CD4-positive, alpha-beta T cell treated with Interleukin-6 for 4 hours (primary cell): ENCODE data around the gene TBC1D22A.

Experiments
- DNase-seq: peaks from one replicate; pipeline ENCODE4 v3.0.0-alpha.2; 2020; ENCODE audit warnings: mixed read lengths

Gene TBC1D22A

GRCh38 chr22:47200273-47201051, 438.0 kb downstream of the TBC1D22A start:
- DNase-seq = no peak

DNA sequence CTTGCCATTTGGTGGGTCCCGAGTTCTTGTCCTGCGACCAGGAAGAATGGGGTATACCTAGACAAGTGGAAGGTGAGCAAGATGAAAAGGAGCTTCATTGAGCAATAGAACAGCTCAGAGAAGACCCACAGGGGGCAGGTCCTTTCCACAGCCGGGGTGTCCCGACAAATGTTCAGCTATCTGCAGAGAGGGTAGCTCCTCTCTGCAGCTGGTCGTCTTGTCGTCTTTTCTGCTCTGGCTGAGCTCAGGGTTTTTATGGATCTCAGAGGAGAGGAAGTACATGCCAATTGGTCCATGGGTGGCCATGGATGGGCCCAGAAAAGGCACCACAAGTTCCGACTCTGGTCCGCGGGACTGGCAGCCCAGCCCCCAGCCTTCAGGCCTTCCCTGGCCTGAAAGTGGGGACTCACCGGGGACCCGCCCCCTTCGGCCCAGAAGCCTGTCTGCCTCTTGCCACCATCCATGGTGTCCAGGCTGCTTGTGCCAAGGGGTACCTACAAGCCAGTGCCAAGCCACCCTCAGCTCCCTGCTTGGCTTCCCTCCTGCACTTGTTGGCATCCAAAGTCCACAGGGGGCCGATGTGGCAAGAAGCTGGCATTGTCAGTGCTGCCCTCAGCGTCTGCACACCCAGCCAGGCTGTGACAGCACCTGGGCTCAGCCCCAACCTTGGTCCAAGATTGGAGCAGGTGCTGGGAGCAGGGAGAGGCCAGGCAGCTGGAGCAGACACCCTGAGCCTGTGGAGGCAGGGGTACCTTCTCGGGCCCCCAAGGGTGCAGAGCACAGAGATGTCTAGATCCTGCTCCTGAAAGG, 438.9 kb downstream of the TBC1D22A start:
- DNase-seq = no peak

DNA sequence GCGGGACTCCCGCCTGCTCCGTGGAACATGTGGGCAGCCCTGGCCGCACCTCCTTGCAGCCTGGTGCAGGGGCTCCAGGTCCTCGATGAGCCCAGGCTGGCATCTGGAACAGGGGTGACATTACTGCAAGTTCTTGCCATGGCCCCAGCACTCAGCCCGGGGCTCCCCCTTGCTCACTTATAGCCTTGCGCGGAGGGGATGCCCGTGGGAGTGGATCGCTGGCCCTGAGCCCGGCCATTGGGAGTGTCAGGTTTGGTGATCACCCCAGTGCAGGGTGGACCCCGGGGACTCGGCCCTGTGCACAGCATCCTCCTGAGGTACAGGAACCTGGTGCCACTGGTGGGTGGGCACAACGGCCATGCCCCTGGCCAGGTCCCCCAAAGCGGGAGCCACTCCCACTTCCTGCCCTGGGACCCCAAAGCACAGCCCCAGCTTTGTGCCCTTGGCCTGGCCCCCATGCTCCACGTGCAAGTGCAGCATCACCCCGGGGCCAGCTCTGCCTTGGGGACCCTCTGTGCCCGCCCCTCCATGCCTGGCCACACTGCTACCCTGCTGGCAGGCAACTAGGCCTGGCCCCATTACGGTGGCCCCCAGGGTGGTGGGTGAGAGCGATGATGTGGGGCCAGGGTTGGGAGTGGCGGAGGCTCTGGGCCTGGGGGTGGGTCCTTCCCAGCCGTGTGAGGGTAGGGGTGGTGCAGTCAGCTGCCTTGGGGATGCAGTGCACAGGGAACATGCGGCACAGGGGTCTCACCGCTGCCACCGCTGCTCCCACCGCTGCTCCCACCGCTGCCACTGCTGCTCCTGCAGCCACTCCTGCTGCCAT, 439.8 kb downstream of the TBC1D22A start:
- no peak for DNase-seq

GRCh38 chr22:47202819-47203553, 440.5 kb downstream of the TBC1D22A start:
- DNase-seq = no peak

DNA sequence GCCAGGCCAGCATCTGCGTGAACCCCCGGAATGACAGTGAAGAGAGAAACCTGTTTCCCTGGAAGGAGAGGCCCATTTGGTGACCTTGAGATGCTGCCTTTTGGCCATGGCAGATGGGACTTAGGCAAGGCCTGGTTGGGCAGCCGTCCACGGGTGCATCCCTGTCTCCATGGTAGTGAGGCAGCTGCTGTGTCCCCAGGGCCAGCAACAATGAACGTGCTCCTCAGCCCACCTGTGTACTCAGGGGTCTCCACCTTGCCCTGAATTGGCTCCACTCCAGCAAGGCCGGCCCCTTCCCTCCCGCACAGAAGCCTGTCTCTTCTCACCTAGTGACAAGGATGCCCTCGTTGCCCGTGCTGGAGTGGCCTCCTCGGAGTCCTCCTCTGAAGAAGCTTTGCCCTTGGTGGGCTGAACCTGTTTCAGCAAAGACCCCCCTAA, 441.1 kb downstream of the TBC1D22A start:
- no peak for DNase-seq

DNA sequence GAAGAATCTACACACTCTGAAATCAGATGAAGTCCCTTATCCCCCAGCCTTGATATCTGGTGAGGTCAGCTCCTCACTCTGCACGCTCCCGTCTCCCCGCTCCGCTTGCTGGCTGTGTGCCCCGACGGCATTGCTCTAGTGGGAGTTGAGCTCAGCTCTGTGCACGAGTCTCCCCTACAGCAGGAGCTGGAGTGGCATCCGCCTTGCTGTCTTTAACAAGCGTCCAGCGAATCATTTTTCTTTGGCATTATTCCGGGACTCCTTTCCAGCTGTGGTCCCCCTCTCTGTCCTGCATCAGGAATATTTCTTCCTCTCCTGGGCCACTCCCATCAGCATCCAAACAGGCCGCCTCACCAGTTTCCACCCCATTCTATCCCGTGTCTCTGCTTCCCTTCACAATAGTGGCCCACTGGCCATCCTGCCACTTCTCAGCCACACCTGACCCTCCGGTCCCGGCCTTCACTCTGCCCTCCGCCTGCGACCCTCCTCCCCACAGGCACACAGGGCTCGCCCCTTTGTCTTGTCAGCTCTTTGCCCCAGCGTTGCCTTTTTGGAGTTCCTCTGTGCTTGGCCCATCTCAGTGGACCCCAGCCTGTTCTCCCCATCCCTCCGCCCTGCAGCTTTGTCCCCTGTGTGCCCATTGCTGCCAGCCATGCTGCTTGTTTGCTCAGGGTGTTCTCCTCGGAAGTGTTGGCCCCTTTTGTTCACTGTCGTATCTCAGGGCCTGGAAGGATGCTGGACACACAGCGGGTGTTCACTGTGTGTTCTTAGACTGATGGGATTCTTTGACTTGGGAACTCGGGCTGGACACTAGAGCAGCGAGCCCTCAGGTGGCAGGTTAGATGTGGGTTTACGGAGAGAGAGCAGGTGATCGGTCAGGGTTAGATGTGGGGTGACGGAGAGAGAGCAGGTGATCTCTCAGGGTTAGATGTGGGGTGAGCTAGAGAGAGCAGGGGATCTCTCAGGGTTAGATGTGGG, 441.8 kb downstream of the TBC1D22A start:
- no peak for DNase-seq

DNA sequence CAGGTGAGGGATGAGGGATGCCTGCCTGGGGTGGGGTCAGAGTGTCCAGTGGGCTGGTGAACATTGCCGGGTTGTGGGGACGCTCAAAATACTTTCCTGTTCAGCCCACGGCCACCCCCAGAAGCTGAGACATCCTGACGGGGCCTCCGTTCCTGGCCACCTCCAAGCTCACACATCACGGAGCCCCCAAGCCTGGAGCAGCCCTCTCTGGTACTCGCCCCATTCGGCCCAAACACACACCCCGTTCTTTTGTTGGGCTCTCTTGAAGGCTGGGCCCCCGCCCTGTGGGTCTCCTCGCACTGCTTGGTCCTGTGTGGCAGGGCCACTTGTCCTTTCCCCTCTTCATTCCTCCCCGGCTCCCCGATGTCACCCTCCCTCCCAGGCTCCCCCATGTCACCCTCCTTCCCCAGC, 442.6 kb downstream of the TBC1D22A start:
- DNase-seq = no peak

GRCh38 chr22:47205554-47205953, 443.1 kb downstream of the TBC1D22A start:
- no peak for DNase-seq

DNA sequence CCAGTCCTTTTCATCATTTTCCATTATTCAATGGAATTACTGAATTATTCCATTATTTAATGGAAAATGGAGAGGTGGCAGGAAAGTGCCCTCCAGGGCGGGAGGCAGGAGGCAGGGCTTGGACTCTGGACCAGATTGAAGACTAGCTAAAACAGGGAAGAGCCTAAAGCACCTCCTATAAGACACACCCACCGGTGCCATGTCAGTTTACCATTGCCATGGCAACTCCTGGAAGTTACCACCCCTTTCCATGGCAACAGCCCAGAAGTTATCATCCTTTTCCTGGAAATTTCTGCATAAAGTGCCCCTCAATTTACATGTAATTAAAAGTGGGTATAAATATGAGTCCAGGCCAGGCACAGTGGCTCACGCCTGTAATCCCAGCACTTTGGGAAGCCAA, 443.7 kb downstream of the TBC1D22A start:
- DNase-seq = no peak

DNA sequence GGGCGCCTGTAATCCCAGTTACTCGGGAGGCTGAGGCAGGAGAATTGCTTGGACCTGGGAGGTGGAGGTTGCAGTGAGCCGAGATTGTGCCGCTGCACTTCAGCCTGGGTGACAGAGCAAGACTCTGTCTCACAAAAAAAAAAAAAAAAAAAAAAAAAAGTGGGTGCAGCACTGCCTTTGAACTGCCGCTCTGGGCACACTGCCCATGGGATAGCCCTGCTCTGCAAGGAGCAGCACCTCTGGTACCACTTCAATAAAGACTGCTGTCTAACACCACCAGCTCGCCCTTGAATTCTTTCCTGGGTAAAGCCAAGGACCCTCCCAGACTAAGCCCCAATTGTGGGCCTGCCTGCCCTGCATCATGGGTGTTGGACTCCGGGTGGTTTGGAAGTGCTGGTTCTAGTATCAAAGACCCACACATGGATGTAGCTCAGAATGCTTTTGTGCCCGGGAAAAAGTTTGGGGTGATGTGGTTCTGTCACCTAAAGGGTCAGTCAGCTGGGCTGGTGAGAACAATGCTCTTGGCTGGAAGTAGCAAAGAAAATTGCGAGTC, 444.3 kb downstream of the TBC1D22A start:
- no peak for DNase-seq

- DNase-seq = no peak
Observed at GRCh38 chr22:47207387-47207786, 444.9 kb downstream of the TBC1D22A start.

- DNase-seq = no peak
Observed at GRCh38 chr22:47207846-47208554, 445.6 kb downstream of the TBC1D22A start.

DNA sequence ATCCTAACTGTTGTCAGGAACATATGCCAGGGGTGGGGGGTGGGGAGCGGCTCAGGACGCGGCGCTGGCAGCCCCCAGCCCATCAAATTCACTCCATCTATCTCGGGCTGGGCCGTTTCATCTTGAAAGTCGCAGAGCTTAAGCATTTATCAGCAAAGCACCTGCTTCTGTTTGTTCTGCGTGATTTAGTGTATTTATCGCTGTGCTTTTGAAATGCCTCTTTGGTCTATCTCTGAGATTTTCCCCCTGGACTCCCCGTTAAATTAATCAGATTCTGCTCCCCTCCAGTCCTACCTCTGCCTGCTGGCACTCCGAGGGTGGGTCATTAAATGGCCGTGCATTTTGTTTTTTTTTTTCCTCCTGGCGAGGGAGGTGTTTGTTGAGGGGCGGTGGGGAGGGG, 446.2 kb downstream of the TBC1D22A start:
- no peak for DNase-seq

GRCh38 chr22:47209040-47209514, 446.6 kb downstream of the TBC1D22A start:
- no peak for DNase-seq

- no peak for DNase-seq
Observed at GRCh38 chr22:47209547-47210023, 447.1 kb downstream of the TBC1D22A start.

GRCh38 chr22:47210112-47210657, 447.7 kb downstream of the TBC1D22A start:
- no peak for DNase-seq

GRCh38 chr22:47210686-47211085, 448.2 kb downstream of the TBC1D22A start:
- no peak for DNase-seq

- peak; percentile 25 for DNase-seq
Observed at GRCh38 chr22:47213571-47214230, 451.3 kb downstream of the TBC1D22A start.

DNA sequence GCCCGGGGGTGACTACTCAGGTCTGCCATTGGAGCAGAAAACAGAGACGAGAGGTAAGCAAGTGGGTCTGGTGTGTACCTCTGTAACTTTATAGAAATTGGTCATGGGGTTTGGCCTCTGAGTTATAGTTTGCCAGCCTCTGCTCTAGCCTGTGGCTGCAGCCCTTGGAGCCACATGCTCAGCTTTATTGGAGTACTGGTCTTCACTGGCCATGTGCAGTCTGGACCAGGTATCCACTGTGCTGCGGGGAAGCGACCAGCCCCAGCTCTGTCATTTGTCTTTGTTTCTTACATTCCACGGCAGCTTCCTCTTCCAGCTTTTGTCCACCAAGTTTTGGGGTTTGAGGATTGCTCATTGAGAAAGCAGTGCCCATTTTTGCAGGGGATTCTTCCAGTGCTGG, 453.4 kb downstream of the TBC1D22A start:
- no peak for DNase-seq
